ENCODE measurements around the gene LIN9. TPM values are rescaled to one million over a fixed set of nuclear protein-coding genes. Genes with fewer than 3 reads are reported as not detected.

LIN9 gene
- total and polyA plus RNA-seq, 2 of the 13 experiments (the other 11 are each of a cell fraction or from before 2014, with no cell fraction given) = 3.0 to 10.0 TPM

DNA sequence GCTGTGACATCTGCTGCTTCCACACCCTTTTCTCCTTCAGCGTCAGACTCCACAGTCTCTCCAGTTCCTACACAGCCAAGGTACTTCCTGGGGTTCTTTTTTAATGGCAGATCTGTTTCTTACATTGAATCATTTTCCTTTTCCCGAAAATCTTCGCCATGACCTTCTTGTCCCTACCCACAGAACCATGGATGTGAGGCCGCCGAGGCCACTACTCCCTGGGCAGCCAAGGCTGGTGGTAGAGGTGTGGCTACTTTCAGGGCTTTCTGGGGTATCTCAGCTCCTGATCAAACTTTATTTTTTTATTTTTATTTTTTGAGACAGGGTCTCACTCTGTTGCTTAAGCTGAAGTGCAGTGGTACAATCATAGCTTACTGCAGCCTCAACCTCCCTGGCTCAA lies 9.5 kb upstream of the LIN9 start:
- Histone ChIP-seq H3K4me3 (replicated peaks in 1 of 3; ENCODE audit: insufficient read depth in 1 of 3, low read depth in 2 of 3, low read length in 3 of 3) (no peak overlapping the region), H3K27ac (ENCODE audit: extremely low read length, insufficient read depth, low read length) (no peak overlapping the region), H3K4me2 (ENCODE audit: low read depth, low read length) (no peak overlapping the region), H3K4me1 (ENCODE audit: insufficient read depth, low read length) (no peaks in the 10 kb centered on the region), H3K27me3 (ENCODE audit: control insufficient read depth in 1 of 2, insufficient read depth in 2 of 2, low read length in 2 of 2) (peaks cover 0 to 6% of the 10 kb centered on the region in 2 experiments; a peak in 1 of 5 replicates), H3K9me3 (ENCODE audit: low read length) (no peaks in the 10 kb centered on the region), H3K36me3 (replicated peaks in 1 of 2; ENCODE audit: control insufficient read depth in 1 of 2, insufficient read depth in 2 of 2, low read length in 2 of 2) (no peaks in the 10 kb centered on the region), H4K20me1 (ENCODE audit: insufficient read depth, low read length) (no peaks in the 10 kb centered on the region), H2AFZ (ENCODE audit: low read length) (no peak overlapping the region), H3K79me2 (ENCODE audit: insufficient read depth, low read length) (no peaks in the 10 kb centered on the region), H3K9ac (ENCODE audit: insufficient read depth, low read depth, low read length) (no peak overlapping the region)
- WGBS (ENCODE audit: low lambda C conversion rate) = 49% methylated on average over 5 of the region's 5 CpGs
- no peak for FAIRE-seq
- intact Hi-C loops (cut with micrococcal nuclease; ENCODE audit: unreplicated experiment) = no loop called here
- in situ Hi-C loops (cut with HindIII; ENCODE audit: extremely low pct_ligation_motif_present, low pct_unique_long_range_greater_than_20kb) = no loop called here
- TF ChIP-seq ZZZ3 (CRISPR knock-in tag; IDR thresholded peaks at IDR 0.05; ENCODE audit: borderline replicate concordance) (no peak), ADNP (CRISPR knock-in tag; IDR thresholded peaks at IDR 0.05) (no peak), FOXA1 (IDR thresholded peaks at IDR 0.05) (no peak), FOXA1 (CRISPR knock-in tag; IDR thresholded peaks at IDR 0.05) (no peak), PHF8 (CRISPR knock-in tag; IDR thresholded peaks at IDR 0.05) (no peak), ASH2L (IDR thresholded peaks at IDR 0.05; ENCODE audit: insufficient read length, low read depth, low read length) (no peak), STAG1 (CRISPR knock-in tag; IDR thresholded peaks at IDR 0.05) (no peak), SMAD1 (CRISPR knock-in tag; IDR thresholded peaks at IDR 0.05; ENCODE audit: borderline replicate concordance, low read depth) (no peak)
- TF ChIP-seq, protein P1, sequence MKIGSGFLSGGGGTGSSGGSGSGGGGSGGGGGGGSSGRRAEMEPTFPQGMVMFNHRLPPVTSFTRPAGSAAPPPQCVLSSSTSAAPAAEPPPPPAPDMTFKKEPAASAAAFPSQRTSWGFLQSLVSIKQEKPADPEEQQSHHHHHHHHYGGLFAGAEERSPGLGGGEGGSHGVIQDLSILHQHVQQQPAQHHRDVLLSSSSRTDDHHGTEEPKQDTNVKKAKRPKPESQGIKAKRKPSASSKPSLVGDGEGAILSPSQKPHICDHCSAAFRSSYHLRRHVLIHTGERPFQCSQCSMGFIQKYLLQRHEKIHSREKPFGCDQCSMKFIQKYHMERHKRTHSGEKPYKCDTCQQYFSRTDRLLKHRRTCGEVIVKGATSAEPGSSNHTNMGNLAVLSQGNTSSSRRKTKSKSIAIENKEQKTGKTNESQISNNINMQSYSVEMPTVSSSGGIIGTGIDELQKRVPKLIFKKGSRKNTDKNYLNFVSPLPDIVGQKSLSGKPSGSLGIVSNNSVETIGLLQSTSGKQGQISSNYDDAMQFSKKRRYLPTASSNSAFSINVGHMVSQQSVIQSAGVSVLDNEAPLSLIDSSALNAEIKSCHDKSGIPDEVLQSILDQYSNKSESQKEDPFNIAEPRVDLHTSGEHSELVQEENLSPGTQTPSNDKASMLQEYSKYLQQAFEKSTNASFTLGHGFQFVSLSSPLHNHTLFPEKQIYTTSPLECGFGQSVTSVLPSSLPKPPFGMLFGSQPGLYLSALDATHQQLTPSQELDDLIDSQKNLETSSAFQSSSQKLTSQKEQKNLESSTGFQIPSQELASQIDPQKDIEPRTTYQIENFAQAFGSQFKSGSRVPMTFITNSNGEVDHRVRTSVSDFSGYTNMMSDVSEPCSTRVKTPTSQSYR (CRISPR knock-in tag; IDR thresholded peaks at IDR 0.05; ENCODE audit: borderline replicate concordance) = no peak
- TF ChIP-seq, protein P2, sequence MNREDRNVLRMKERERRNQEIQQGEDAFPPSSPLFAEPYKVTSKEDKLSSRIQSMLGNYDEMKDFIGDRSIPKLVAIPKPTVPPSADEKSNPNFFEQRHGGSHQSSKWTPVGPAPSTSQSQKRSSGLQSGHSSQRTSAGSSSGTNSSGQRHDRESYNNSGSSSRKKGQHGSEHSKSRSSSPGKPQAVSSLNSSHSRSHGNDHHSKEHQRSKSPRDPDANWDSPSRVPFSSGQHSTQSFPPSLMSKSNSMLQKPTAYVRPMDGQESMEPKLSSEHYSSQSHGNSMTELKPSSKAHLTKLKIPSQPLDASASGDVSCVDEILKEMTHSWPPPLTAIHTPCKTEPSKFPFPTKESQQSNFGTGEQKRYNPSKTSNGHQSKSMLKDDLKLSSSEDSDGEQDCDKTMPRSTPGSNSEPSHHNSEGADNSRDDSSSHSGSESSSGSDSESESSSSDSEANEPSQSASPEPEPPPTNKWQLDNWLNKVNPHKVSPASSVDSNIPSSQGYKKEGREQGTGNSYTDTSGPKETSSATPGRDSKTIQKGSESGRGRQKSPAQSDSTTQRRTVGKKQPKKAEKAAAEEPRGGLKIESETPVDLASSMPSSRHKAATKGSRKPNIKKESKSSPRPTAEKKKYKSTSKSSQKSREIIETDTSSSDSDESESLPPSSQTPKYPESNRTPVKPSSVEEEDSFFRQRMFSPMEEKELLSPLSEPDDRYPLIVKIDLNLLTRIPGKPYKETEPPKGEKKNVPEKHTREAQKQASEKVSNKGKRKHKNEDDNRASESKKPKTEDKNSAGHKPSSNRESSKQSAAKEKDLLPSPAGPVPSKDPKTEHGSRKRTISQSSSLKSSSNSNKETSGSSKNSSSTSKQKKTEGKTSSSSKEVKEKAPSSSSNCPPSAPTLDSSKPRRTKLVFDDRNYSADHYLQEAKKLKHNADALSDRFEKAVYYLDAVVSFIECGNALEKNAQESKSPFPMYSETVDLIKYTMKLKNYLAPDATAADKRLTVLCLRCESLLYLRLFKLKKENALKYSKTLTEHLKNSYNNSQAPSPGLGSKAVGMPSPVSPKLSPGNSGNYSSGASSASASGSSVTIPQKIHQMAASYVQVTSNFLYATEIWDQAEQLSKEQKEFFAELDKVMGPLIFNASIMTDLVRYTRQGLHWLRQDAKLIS (CRISPR knock-in tag; IDR thresholded peaks at IDR 0.05) = no peak
- TF ChIP-seq, protein P3, sequence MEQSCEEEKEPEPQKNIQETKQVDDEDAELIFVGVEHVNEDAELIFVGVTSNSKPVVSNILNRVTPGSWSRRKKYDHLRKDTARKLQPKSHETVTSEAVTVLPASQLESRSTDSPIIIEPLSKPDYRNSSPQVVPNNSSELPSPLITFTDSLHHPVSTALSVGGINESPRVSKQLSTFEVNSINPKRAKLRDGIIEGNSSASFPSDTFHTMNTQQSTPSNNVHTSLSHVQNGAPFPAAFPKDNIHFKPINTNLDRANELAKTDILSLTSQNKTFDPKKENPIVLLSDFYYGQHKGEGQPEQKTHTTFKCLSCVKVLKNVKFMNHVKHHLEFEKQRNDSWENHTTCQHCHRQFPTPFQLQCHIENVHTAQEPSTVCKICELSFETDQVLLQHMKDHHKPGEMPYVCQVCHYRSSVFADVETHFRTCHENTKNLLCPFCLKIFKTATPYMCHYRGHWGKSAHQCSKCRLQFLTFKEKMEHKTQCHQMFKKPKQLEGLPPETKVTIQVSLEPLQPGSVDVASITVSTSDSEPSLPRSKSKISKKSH (CRISPR knock-in tag; IDR thresholded peaks at IDR 0.05; ENCODE audit: borderline replicate concordance) = no peak
- ATAC-seq = no peak
- ChIA-PET CTCF (ENCODE audit: low intra/inter-chr PET ratio, low total read pairs) (no interaction called here), POLR2A (no interaction called here)
- no peak for DNase-seq (ENCODE audit: low spot score)
- BruUV-seq (replicated peaks) = no TSS peak
